ENCODE data around the gene NCAN. TPM values are rescaled to one million over a fixed set of nuclear protein-coding genes. Genes with fewer than 3 reads are reported as not detected.
"Not testable (repeated sequence)": the region's sequence is repeated elsewhere in the genome, so short reads cannot be mapped to it uniquely, and the experiment has no call there.

Gene NCAN
- not detected in 2 replicates for total RNA-seq (2014; rRNA removed; shearing (Covaris generic))

GRCh38 chr19:19211499-19212420 lies at the start of gene NCAN:
Gene NCAN, plus strand, starts transcription at chr19:19211958. Its CDS starts 4,996 bp downstream, at chr19:19216954.
- peak in 1 of 2 experiments; percentile 42 for DNase-seq (ENCODE audit: low read depth in 1 of 2, low spot score in 2 of 2)
- H3K4me3 ChIP-seq, result no peak within 1 kb of the TSS
- no peak within 1 kb of the TSS for H3K27ac ChIP-seq
- H3K27me3 ChIP-seq (replicated peaks), result peaks cover 35% of the 10 kb centered on the region
- no peaks in the 10 kb centered on the region for H3K36me3 ChIP-seq
- no peaks in the 10 kb centered on the region for H3K4me1 ChIP-seq (replicated peaks)
- no peaks in the 10 kb centered on the region for H3K9me3 ChIP-seq (replicated peaks)

DNA sequence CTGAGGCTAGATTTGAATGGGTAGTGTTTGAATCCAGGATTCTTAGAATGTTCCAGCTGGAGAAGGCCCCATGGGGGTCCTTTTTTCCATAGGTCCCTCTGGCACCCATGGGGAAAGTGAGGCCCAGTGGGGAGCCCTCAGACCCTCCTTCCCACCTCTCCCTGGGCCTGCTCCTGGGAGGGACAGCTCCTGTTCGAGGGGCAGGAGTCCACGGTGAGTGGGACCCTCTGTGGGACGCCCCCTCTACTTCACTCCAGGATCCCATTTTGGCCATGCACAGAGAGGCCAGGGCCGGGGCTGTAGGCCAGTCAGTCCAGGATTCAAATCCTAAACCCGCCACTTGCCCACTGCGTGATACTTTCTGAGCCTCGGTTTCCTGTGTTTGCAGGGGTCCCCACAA lies 49.3 kb upstream of the NCAN start:
- no peaks in the 10 kb centered on the region for H3K9me3 ChIP-seq (replicated peaks)
- H3K36me3 ChIP-seq, result no peaks in the 10 kb centered on the region
- H3K4me3 ChIP-seq, result no peak overlapping the region
- no peak overlapping the region for H3K27ac ChIP-seq
- no peak for DNase-seq (ENCODE audit: low read depth in 1 of 2, low spot score in 2 of 2)
- H3K27me3 ChIP-seq (replicated peaks), result no peaks in the 10 kb centered on the region
- H3K4me1 ChIP-seq (replicated peaks), result no peaks in the 10 kb centered on the region

DNA sequence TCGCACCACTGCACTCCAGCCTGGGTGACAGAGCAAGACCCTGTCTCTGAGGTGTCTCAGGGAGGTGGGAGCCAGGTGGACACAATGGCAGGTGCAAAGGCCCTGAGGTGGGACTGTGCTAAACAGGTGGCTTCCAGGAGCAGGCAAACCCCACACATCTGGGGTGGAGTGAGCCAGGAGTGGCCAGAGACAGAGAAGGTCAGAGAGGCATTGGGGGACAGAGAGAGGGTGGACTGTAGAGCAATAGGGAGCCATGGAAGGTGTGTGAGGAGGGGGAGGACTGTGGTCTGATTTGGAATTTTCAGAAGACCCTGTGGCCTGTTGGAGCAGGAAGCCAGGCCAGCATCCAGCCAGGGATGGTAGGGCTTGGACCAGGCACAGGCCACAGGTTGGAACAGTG lies 46.4 kb upstream of the NCAN start:
- Histone ChIP-seq H3K27ac (no peak overlapping the region), H3K9me3 (replicated peaks) (no peaks in the 10 kb centered on the region), H3K4me3 (no peak overlapping the region), H3K4me1 (replicated peaks) (no peaks in the 10 kb centered on the region), H3K27me3 (replicated peaks) (no peaks in the 10 kb centered on the region), H3K36me3 (no peaks in the 10 kb centered on the region)
- DNase-seq (ENCODE audit: low read depth in 1 of 2, low spot score in 2 of 2), result no peak

- no peaks in the 10 kb centered on the region for H3K4me1 ChIP-seq (replicated peaks)
- no peaks in the 10 kb centered on the region for H3K27me3 ChIP-seq (replicated peaks)
- H3K9me3 ChIP-seq (replicated peaks), result no peaks in the 10 kb centered on the region
- DNase-seq (ENCODE audit: low read depth in 1 of 2, low spot score in 2 of 2), result no peak
- H3K36me3 ChIP-seq, result no peaks in the 10 kb centered on the region
- H3K4me3 ChIP-seq, result no peak overlapping the region
- no peak overlapping the region for H3K27ac ChIP-seq
These were observed 44.1 kb upstream of the NCAN start for GRCh38 chr19:19167612-19168011.

- H3K4me1 ChIP-seq (replicated peaks), result no peaks in the 10 kb centered on the region
- no peak for DNase-seq (ENCODE audit: low read depth in 1 of 2, low spot score in 2 of 2)
- no peak overlapping the region for H3K27ac ChIP-seq
- H3K9me3 ChIP-seq (replicated peaks), result no peaks in the 10 kb centered on the region
- H3K27me3 ChIP-seq (replicated peaks), result no peaks in the 10 kb centered on the region
- no peak overlapping the region for H3K4me3 ChIP-seq
- no peaks in the 10 kb centered on the region for H3K36me3 ChIP-seq
These were observed 42.3 kb upstream of the NCAN start for GRCh38 chr19:19169236-19170052.

GRCh38 chr19:19170053-19170872 lies 41.5 kb upstream of the NCAN start, which contains the start of gene MEF2B:
Gene MEF2B, minus strand, starts transcription at chr19:19170263. Its CDS starts 19,528 bp downstream, at chr19:19150735.
- Histone ChIP-seq H3K27ac (no peak within 1 kb of the TSS), H3K27me3 (replicated peaks) (no peaks in the 10 kb centered on the region), H3K36me3 (0 out of 2 replicates have a peak, but pooled peaks cover 2% of the 10 kb centered on the region), H3K4me3 (no peak within 1 kb of the TSS), H3K9me3 (replicated peaks) (no peaks in the 10 kb centered on the region), H3K4me1 (replicated peaks) (no peaks in the 10 kb centered on the region)
- DNase-seq (ENCODE audit: low read depth in 1 of 2, low spot score in 2 of 2), result no peak

GRCh38 chr19:19170873-19171672 lies 40.7 kb upstream of the NCAN start:
- Histone ChIP-seq H3K4me1 (replicated peaks) (no peaks in the 10 kb centered on the region), H3K36me3 (0 out of 2 replicates have a peak, but pooled peaks cover 5% of the 10 kb centered on the region), H3K9me3 (replicated peaks) (no peaks in the 10 kb centered on the region), H3K4me3 (no peak overlapping the region), H3K27me3 (replicated peaks) (no peaks in the 10 kb centered on the region), H3K27ac (no peak overlapping the region)
- no peak for DNase-seq (ENCODE audit: low read depth in 1 of 2, low spot score in 2 of 2)

DNA sequence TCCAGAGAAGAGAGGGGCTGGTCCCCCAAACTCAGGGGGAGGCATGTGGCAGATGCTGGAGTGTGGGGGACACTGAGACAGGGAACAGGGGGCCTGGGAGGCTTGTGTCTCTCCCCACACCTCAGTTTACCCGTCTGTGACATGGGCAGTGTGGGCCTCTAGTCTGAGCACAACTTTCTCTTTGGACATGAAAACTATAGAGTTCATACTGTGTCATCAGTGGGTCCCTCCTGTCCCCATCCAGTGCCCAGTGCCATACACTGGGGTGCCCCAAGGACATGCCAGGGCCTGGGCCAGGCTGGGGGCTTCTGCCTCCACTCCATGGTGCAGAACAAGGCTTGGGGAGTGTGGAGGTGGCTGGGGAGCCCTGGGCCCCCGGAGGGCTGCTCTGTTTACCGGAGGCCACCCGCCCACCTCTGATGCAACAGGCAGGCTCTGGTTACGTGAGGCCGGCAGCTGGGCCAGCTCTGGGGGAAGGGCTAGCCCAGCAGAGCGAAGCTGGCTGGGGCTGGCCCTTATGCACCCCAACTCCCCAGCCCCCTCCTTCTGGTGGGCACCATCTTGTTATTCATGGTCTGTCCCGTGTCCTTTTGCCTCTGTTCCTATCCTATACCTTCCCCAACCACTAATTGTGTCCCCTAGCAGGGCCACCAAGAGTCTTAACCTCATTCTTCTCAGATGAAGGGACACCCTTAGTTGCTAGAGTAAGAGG lies 39.8 kb upstream of the NCAN start:
- H3K4me1 ChIP-seq (replicated peaks), result no peaks in the 10 kb centered on the region
- H3K27ac ChIP-seq, result no peak overlapping the region

DNA sequence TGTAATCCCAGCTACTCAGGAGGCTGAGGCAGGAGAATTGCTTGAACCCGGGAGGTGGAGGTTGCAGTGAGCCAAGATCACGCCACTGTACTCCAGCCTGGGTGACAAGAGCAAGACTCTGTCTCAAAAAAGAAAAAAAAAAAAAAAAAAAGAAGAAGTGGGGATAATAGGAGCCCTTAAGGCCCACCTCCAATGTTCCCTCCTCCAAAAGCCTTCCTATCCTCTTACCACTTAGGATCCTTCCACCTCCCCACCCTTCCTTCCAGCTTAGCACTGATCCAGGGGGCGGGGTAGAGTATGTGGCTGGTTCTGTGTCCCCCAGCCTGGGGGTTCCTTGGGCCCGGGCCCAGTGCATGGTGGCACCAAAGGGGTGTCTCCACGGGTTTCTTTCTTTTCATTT lies 38.5 kb upstream of the NCAN start:
- DNase-seq (ENCODE audit: low read depth in 1 of 2, low spot score in 2 of 2); H3K27ac ChIP-seq; H3K9me3 ChIP-seq (replicated peaks); H3K4me3 ChIP-seq; H3K27me3 ChIP-seq (replicated peaks); H3K4me1 ChIP-seq (replicated peaks): not testable (repeated sequence)
- H3K36me3 ChIP-seq, result peaks cover 15% of the 10 kb centered on the region

More for the DNA sequence above, 39.8 kb upstream of the NCAN start:
- Histone ChIP-seq H3K9me3 (replicated peaks) (no peaks in the 10 kb centered on the region), H3K4me3 (no peak overlapping the region), H3K27me3 (replicated peaks) (no peaks in the 10 kb centered on the region), H3K36me3 (peaks cover 7% of the 10 kb centered on the region; the same call in 1 of the 2 replicates)
- DNase-seq (ENCODE audit: low read depth in 1 of 2, low spot score in 2 of 2), result no peak

DNA sequence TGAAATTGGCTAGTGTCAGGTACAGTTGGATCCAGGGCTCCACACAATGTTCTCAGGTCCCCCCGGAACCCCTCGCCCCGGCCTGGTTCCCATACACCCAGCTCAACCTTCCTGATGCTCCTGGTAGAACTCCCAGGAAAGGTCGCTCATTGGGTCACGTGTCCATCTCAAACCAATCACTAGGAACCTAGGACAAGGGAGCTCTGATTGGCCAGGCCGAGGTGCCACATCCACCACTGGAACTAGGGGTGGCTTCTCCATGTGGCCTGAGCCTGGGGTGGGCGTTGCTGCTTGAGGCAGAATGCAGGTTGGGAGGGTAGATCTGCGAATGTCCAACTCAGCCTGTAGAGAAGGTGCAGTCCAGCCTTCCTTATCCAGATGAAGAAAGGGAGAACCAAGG lies 34.8 kb upstream of the NCAN start:
- Histone ChIP-seq H3K27ac (no peak overlapping the region), H3K4me1 (replicated peaks) (peaks cover 10% of the 10 kb centered on the region), H3K9me3 (replicated peaks) (0 out of 2 replicates have a peak, but pooled peaks cover 2% of the 10 kb centered on the region), H3K36me3 (peaks cover 38% of the 10 kb centered on the region), H3K27me3 (replicated peaks) (no peaks in the 10 kb centered on the region), H3K4me3 (no peak overlapping the region)
- no peak for DNase-seq (ENCODE audit: low read depth in 1 of 2, low spot score in 2 of 2)

- Histone ChIP-seq H3K36me3 (peaks cover 49% of the 10 kb centered on the region), H3K4me1 (replicated peaks) (peaks cover 10% of the 10 kb centered on the region), H3K4me3 (no peak overlapping the region), H3K27me3 (replicated peaks) (no peaks in the 10 kb centered on the region), H3K27ac (no peak overlapping the region), H3K9me3 (replicated peaks) (0 out of 2 replicates have a peak, but pooled peaks cover 2% of the 10 kb centered on the region)
- DNase-seq (ENCODE audit: low read depth in 1 of 2, low spot score in 2 of 2), result peak; percentile 58 to 83
These were observed 32.0 kb upstream of the NCAN start for GRCh38 chr19:19179548-19180441.
